GM23338 (cell line): Measurements from ENCODE around the gene WDR45B. TPM values are rescaled to one million over a fixed set of nuclear protein-coding genes. Genes with fewer than 3 reads are reported as not detected.

Source experiments
- ATAC-seq: fragments of 200-7000 bp; cut with Tn5 transposase; 3 replicates; pipeline ENCODE4 v1.9.1; 2020
- DNase-seq: peaks from one replicate; pipeline ENCODE4 v3.0.0-alpha.2; 2015; ENCODE audit warnings: low spot score
- H2AFZ ChIP-seq: fragments of 200-600 bp; sonication (generic); 2 replicates; pipeline ENCODE4 v1.8.0; 2016; ENCODE audit warnings: antibody characterized with exemption, mild to moderate bottlenecking, moderate library complexity
- H3F3A ChIP-seq: fragments of 200-600 bp; sonication (generic); replicated peaks from 2 replicates; pipeline ENCODE4 v1.8.0; 2017; ENCODE audit warnings: antibody characterized with exemption, mixed run types, low read depth
- H3K27ac ChIP-seq: fragments of 200-600 bp; sonication (generic); 2 replicates; pipeline ENCODE4 v1.6.1; 2016; ENCODE audit warnings: low read depth
- H3K27me3 ChIP-seq: fragments of 200-600 bp; sonication (generic); 2 replicates; pipeline ENCODE4 v1.8.0; 2016; ENCODE audit warnings: mild to moderate bottlenecking, mixed run types, moderate library complexity; ENCODE audit not compliant: insufficient read depth
- H3K36me3 ChIP-seq: fragments of 200-600 bp; sonication (generic); 2 replicates; pipeline ENCODE4 v1.8.0; 2016; ENCODE audit warnings: mild to moderate bottlenecking; ENCODE audit not compliant: insufficient read depth
- H3K4me1 ChIP-seq: fragments of 200-600 bp; sonication (generic); 2 replicates; pipeline ENCODE4 v1.8.0; 2016; ENCODE audit warnings: mild to moderate bottlenecking, moderate library complexity; ENCODE audit not compliant: insufficient read depth
- H3K4me2 ChIP-seq: fragments of 200-600 bp; sonication (generic); 2 replicates; pipeline ENCODE4 v1.7.1; 2017; ENCODE audit warnings: mixed run types
- H3K4me3 ChIP-seq: fragments of 200-600 bp; sonication (generic); 2 replicates; pipeline ENCODE4 v1.6.1; 2016; ENCODE audit warnings: mixed run types
- H3K79me2 ChIP-seq: fragments of 200-600 bp; sonication (generic); replicated peaks from 2 replicates; pipeline ENCODE4 v1.8.0; 2017; ENCODE audit warnings: mild to moderate bottlenecking; ENCODE audit not compliant: insufficient read depth
- H3K9me2 ChIP-seq: fragments of 200-600 bp; sonication (generic); 2 replicates; pipeline ENCODE4 v1.8.0; 2017; ENCODE audit not compliant: insufficient read depth
- H4K20me1 ChIP-seq: fragments of 200-600 bp; sonication (generic); replicated peaks from 2 replicates; pipeline ENCODE4 v1.8.0; 2017; ENCODE audit warnings: mild to moderate bottlenecking; ENCODE audit not compliant: insufficient read depth
- H3K27ac Mint-ChIP-seq: 2 replicates; pipeline ENCODE4 v1.8.0; 2020; ENCODE audit warnings: inconsistent platforms, mild to moderate bottlenecking, moderate library complexity, mixed read lengths
- H3K27me3 Mint-ChIP-seq: 3 replicates; pipeline ENCODE4 v1.8.0; 2022; ENCODE audit warnings: low read depth, mild to moderate bottlenecking, moderate library complexity, mixed read lengths, inconsistent platforms; ENCODE audit not compliant: insufficient read depth, poor library complexity
- H3K36me3 Mint-ChIP-seq: 3 replicates; pipeline ENCODE4 v1.8.0; 2021; ENCODE audit warnings: low read depth, mild to moderate bottlenecking, inconsistent platforms, moderate library complexity, mixed read lengths
- H3K4me1 Mint-ChIP-seq: 3 replicates; pipeline ENCODE4 v1.8.0; 2020; ENCODE audit warnings: mild to moderate bottlenecking, inconsistent platforms, mixed read lengths
- H3K4me3 Mint-ChIP-seq: 3 replicates; pipeline ENCODE4 v1.8.0; 2021; ENCODE audit warnings: moderate library complexity, mild to moderate bottlenecking, inconsistent platforms, mixed read lengths
- H3K9me3 Mint-ChIP-seq: 3 replicates; pipeline ENCODE4 v1.8.0; 2020; ENCODE audit warnings: moderate library complexity, mild to moderate bottlenecking, inconsistent platforms, mixed read lengths
- CREB1 ChIP-seq: fragments of 250-450 bp; sonication (Bioruptor Pico); IDR thresholded peaks from 2 replicates; pipeline ENCODE4 v1.5.0; 2020; ENCODE audit warnings: low read depth, mild to moderate bottlenecking, moderate library complexity
- EZH2 ChIP-seq: fragments of 200-600 bp; sonication (generic); IDR thresholded peaks from one replicate; pipeline ENCODE4 v1.8.0; 2017; ENCODE audit warnings: antibody characterized with exemption, mild to moderate bottlenecking, low read depth; ENCODE audit not compliant: unreplicated experiment
- EZH2phosphoT487 ChIP-seq: fragments of 200-600 bp; sonication (generic); IDR thresholded peaks from one replicate; pipeline ENCODE4 v1.8.1; 2018; ENCODE audit warnings: antibody characterized with exemption; ENCODE audit not compliant: unreplicated experiment
- JUNB ChIP-seq: IDR thresholded peaks from one replicate; pipeline ENCODE4 v1.6.1; 2016; ENCODE audit warnings: antibody characterized with exemption; ENCODE audit not compliant: unreplicated experiment
- NANOG ChIP-seq: IDR thresholded peaks from 2 replicates; pipeline ENCODE4 v1.6.1; 2016; ENCODE audit warnings: antibody characterized with exemption, borderline replicate concordance
- POLR2AphosphoS5 ChIP-seq: IDR thresholded peaks from 2 replicates; pipeline ENCODE4 v1.6.1; 2016; ENCODE audit warnings: antibody characterized with exemption, low read depth
- STAT1 ChIP-seq: IDR thresholded peaks from one replicate; pipeline ENCODE4 v1.6.1; 2016; ENCODE audit warnings: antibody characterized with exemption; ENCODE audit not compliant: unreplicated experiment
- ZNF114 ChIP-seq: fragments of 250-450 bp; sonication (Bioruptor Pico); IDR thresholded peaks from 2 replicates; pipeline ENCODE4 v1.5.0; 2020; ENCODE audit warnings: mild to moderate bottlenecking, moderate library complexity
- ZNF331 ChIP-seq: fragments of 250-450 bp; sonication (Bioruptor Pico); IDR thresholded peaks from 2 replicates; pipeline ENCODE4 v1.5.0; 2020; ENCODE audit warnings: low read depth, mild to moderate bottlenecking, moderate library complexity
- polyA plus RNA-seq: library from polyadenylated mRNA; unstranded; fragments of >200 nt; fragmentation: Nextera tagmentation; extraction: Ambion mirVana; gene quantifications from 2 replicates; pipeline ENCODE4 v1.2.1, GENCODE V29; 2016
- total RNA-seq: library from RNA; depleted of rRNA; stranded (reverse); fragments of >200 nt; shearing (Covaris generic); gene quantifications from 2 replicates; pipeline ENCODE4 v1.2.3, GENCODE V29; 2014
- TF ChIP-seq, protein P1 (sequence below), 2 experiments: fragments of 200-600 bp in 1 of 2; sonication (generic) in 1 of 2; conservative IDR thresholded peaks; 2 replicates each; pipeline versions ENCODE4 v1.5.1 to v1.6.1; 2016 to 2017; ENCODE audit warnings: antibody characterized with exemption in 2 of 2, low read depth in 2 of 2, mild to moderate bottlenecking in 2 of 2, moderate library complexity in 1 of 2
- TF ChIP-seq, protein P2 (sequence below): IDR thresholded peaks from 2 replicates; pipeline ENCODE4 v1.6.1; 2016; ENCODE audit warnings: antibody characterized with exemption
- TF ChIP-seq, protein P3 (sequence below): IDR thresholded peaks from one replicate; pipeline ENCODE4 v1.6.1; 2018; ENCODE audit warnings: antibody characterized with exemption; ENCODE audit not compliant: unreplicated experiment

WDR45B gene
- total and polyA plus RNA-seq, 2 experiments from 2014 or later = 69.4 to 96.4 TPM

DNA sequence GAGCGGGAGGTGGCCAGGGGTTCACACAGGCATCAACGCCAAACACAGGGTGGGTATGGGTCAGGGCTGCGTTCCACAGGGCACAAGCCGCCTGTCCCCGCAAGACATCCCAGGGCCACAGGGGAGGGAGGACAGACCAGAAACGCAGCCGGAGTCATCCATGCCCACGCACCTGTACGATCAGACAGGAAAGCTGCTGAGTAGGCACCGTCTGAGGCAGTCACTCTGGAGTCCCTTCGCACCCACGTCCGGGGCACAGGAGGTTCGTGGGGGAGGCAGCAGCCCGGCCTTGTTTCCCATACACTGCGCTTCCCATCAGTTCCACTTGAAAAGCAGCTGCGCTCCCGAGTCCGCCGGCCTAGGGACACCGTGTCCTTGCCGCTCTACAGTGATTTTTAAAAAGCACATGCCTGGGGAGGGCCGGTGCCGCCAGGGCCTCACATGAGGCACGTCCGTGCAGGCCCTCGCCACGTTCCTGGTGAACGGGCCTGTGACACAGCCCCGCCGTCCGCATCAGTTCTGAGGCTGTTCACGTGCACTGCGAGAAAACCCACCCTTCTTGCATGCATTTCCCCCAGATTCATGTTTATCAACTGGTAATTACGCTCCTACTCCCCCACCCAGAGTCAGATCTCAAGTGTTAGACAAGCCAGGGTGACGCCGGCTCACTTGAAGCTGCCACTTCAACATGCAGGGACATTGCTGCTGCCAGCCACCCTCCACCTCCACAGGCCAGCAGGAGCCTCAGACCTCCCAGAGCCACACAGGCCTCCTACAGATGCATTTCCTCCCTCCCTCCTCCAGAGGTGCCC lies 34.8 kb downstream of the WDR45B start:
- peaks cover 8% of the 10 kb centered on the region for H3K27me3 Mint-ChIP-seq
- no peaks in the 10 kb centered on the region for H3K9me2 ChIP-seq
- peaks cover 4% of the 10 kb centered on the region; the same call in 1 of the 2 replicates for H3K4me1 ChIP-seq
- H3K36me3 ChIP-seq = peaks cover 9% of the 10 kb centered on the region; the same call in 1 of the 2 replicates
- no peaks in the 10 kb centered on the region for H3K79me2 ChIP-seq
- peaks cover 7% of the 10 kb centered on the region for H3K4me1 Mint-ChIP-seq
- no peak overlapping the region for H3K4me3 Mint-ChIP-seq
- H3K9me3 Mint-ChIP-seq = no peaks in the 10 kb centered on the region
- peak overlapping the region; percentile 59 for H3K27ac ChIP-seq
- H2AFZ ChIP-seq = no peak overlapping the region
- H3K27me3 ChIP-seq = no peaks in the 10 kb centered on the region
- no peak overlapping the region for H3K4me2 ChIP-seq
- peak overlapping the region; percentile 94 for H3K27ac Mint-ChIP-seq
- H3K36me3 Mint-ChIP-seq = peaks cover 59% of the 10 kb centered on the region
- H4K20me1 ChIP-seq = peaks cover under 1% of the 10 kb centered on the region; the same call in 1 of the 2 replicates
- DNase-seq = peak; percentile 70
- no peaks in the 10 kb centered on the region for H3F3A ChIP-seq
- TF ChIP-seq ZNF331 = no peak
- TF ChIP-seq, protein P1, sequence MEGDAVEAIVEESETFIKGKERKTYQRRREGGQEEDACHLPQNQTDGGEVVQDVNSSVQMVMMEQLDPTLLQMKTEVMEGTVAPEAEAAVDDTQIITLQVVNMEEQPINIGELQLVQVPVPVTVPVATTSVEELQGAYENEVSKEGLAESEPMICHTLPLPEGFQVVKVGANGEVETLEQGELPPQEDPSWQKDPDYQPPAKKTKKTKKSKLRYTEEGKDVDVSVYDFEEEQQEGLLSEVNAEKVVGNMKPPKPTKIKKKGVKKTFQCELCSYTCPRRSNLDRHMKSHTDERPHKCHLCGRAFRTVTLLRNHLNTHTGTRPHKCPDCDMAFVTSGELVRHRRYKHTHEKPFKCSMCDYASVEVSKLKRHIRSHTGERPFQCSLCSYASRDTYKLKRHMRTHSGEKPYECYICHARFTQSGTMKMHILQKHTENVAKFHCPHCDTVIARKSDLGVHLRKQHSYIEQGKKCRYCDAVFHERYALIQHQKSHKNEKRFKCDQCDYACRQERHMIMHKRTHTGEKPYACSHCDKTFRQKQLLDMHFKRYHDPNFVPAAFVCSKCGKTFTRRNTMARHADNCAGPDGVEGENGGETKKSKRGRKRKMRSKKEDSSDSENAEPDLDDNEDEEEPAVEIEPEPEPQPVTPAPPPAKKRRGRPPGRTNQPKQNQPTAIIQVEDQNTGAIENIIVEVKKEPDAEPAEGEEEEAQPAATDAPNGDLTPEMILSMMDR (conservative IDR thresholded peaks at IDR 0.05; ENCODE audit: low read depth in 2 of 2) = 0 out of 4 replicates have a peak, but pooled peaks of 1 of the 2 experiments have one; percentile 15
- no peak overlapping the region for H3K4me3 ChIP-seq
- peak; percentile 87 for ATAC-seq

DNA sequence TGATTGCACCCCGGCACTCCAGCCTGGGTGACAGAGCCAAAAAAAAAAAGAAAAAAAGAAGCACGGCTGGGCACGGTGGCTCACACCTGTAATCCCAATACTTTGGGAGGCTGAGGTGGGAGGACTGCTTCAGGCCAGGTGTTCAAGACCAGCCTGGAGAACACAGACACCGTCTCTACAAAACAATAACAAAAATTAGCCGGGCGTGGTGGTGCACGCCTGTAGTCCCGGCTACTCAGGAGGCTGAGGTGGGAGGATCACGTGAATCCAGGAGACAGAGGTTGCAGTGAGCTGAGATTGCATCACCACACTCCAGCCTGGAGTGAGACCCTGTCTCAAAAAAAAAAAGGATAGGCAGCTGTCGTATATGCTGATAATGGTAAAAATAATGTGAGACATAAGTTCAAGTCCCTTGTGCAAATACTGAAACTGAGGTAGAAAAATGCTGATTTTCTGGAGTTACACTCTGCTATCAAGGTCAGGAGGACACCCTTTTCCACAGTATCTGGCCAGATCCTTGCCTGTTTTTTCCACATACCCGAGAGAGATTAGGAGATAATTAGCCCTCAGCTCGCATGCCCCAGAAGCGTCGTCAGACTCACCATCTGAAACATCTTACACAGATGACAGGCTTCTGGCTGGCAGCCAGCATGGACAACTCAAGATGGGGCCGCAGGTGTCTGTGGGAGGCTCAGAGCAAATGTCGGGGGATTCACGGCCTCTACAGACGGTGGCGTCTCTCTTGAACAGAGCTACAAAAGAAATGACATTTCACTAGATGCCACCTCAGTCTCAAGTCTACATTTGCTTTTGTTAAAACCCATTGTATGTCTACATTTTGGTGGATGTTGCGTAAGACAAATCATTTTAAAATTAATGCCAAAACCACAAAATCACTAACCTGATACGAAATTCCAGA lies 36.8 kb downstream of the WDR45B start:
- H3K27ac Mint-ChIP-seq = no peak overlapping the region
- no peaks in the 10 kb centered on the region for H3K79me2 ChIP-seq
- H3K4me2 ChIP-seq = no peak overlapping the region
- H3K9me2 ChIP-seq = no peaks in the 10 kb centered on the region
- H3K36me3 ChIP-seq = peaks cover 5% of the 10 kb centered on the region; the same call in 1 of the 2 replicates
- peaks cover 7% of the 10 kb centered on the region; the same call in 2 of the 3 replicates for H3K9me3 Mint-ChIP-seq
- H4K20me1 ChIP-seq = no peaks in the 10 kb centered on the region; the same call in 1 of the 2 replicates
- H3K4me1 Mint-ChIP-seq = peaks cover 7% of the 10 kb centered on the region
- H3K4me3 ChIP-seq = no peak overlapping the region
- ATAC-seq (no peak), DNase-seq (no peak)
- H3K4me3 Mint-ChIP-seq = no peak overlapping the region
- H3K27me3 ChIP-seq = no peaks in the 10 kb centered on the region
- no peak overlapping the region for H3K27ac ChIP-seq
- peaks cover 4% of the 10 kb centered on the region; the same call in 1 of the 2 replicates for H3K4me1 ChIP-seq
- H3K27me3 Mint-ChIP-seq = peaks cover 7% of the 10 kb centered on the region
- no peaks in the 10 kb centered on the region for H3F3A ChIP-seq
- H2AFZ ChIP-seq = no peak overlapping the region
- peaks cover 59% of the 10 kb centered on the region for H3K36me3 Mint-ChIP-seq
- TF ChIP-seq NANOG = no peak
- TF ChIP-seq STAT1 = no peak
- TF ChIP-seq, protein P2, sequence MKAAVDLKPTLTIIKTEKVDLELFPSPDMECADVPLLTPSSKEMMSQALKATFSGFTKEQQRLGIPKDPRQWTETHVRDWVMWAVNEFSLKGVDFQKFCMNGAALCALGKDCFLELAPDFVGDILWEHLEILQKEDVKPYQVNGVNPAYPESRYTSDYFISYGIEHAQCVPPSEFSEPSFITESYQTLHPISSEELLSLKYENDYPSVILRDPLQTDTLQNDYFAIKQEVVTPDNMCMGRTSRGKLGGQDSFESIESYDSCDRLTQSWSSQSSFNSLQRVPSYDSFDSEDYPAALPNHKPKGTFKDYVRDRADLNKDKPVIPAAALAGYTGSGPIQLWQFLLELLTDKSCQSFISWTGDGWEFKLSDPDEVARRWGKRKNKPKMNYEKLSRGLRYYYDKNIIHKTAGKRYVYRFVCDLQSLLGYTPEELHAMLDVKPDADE = no peak
- no peak for TF ChIP-seq EZH2phosphoT487
- TF ChIP-seq ZNF114 (CRISPR knock-in tag) = no peak
- TF ChIP-seq, protein P1 (conservative IDR thresholded peaks at IDR 0.05; ENCODE audit: low read depth in 2 of 2) = no peak
- no peak for TF ChIP-seq POLR2AphosphoS5
- no peak for TF ChIP-seq JUNB
- TF ChIP-seq, protein P3, sequence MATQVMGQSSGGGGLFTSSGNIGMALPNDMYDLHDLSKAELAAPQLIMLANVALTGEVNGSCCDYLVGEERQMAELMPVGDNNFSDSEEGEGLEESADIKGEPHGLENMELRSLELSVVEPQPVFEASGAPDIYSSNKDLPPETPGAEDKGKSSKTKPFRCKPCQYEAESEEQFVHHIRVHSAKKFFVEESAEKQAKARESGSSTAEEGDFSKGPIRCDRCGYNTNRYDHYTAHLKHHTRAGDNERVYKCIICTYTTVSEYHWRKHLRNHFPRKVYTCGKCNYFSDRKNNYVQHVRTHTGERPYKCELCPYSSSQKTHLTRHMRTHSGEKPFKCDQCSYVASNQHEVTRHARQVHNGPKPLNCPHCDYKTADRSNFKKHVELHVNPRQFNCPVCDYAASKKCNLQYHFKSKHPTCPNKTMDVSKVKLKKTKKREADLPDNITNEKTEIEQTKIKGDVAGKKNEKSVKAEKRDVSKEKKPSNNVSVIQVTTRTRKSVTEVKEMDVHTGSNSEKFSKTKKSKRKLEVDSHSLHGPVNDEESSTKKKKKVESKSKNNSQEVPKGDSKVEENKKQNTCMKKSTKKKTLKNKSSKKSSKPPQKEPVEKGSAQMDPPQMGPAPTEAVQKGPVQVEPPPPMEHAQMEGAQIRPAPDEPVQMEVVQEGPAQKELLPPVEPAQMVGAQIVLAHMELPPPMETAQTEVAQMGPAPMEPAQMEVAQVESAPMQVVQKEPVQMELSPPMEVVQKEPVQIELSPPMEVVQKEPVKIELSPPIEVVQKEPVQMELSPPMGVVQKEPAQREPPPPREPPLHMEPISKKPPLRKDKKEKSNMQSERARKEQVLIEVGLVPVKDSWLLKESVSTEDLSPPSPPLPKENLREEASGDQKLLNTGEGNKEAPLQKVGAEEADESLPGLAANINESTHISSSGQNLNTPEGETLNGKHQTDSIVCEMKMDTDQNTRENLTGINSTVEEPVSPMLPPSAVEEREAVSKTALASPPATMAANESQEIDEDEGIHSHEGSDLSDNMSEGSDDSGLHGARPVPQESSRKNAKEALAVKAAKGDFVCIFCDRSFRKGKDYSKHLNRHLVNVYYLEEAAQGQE = no peak
- TF ChIP-seq ZNF331 = no peak
- no peak for TF ChIP-seq EZH2
- no peak for TF ChIP-seq CREB1
